ENCODE measurements around the gene NDUFS6.
"Not testable (repeated sequence)": the region's sequence is repeated elsewhere in the genome, so short reads cannot be mapped to it uniquely, and the experiment has no call there.

The NDUFS6 gene

DNA sequence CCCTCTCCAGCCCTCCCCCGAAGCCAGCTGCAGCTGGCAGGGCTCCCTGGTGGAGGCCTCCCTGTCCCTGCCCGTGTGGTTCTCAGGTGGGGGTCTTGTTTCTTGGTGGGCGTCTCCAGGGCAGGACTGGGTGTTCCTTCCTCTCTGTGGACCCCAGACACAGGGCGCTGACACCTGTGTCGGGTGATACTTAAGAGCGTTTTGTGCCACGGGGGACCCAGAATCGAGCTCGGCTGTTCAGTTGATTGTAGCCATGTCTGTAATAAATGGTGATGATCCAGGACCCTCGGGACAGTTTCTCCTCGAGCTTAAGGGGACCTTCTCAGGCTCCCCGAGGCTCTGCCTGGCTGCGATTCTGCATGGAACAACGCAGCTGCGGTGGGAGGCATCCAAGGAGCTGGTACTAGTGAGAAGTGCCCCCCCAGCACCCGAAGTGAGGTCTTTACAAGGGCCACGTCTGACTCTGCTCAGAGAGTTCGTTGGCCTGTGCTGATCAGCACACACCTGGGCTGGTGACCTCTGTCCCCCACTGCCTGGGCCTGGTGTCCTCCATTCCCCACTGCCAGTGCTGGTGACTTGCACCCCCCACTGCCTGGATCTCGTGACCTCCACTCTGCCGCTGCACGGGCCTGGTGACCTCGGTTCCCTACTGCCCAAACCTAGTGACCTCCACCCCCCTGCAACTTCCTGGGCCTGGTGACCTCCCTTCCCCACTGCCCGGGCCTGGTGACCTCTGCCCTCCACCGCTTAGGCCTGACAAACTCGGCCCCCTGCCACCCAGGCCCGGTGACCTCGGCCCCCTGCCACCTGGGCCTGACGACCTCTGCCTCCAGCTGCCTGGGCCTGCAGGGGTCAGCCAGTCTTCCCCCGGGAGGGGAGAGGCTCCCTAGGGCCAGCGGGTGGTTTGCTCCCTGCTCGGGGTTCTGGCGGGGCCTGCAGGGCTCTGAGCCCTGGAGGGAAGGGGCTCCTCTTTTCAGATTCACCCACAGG is 36.0 kb downstream of the NDUFS6 start:
- Histone ChIP-seq H3K36me3 (ENCODE audit: control insufficient read depth in 5 of 5, insufficient read depth in 5 of 5, low read length in 5 of 5) (no peaks in the 10 kb centered on the region), H3K9me3 (ENCODE audit: control insufficient read depth in 5 of 5, low read length in 5 of 5) (no peaks in the 10 kb centered on the region), H3K4me1 (ENCODE audit: control insufficient read depth in 5 of 5, insufficient read depth in 5 of 5, low read length in 5 of 5) (no peaks in the 10 kb centered on the region), H3K27me3 (ENCODE audit: control insufficient read depth in 5 of 5, insufficient read depth in 4 of 5, low read length in 5 of 5) (peaks cover 18 to 43% (median 31%) of the 10 kb centered on the region in 5 donors), H3K27ac (ENCODE audit: low read depth, low read length) (no peak overlapping the region), H3K4me3 (ENCODE audit: low read depth in 1 of 5, low read length in 5 of 5) (no peak overlapping the region), H3K9ac (ENCODE audit: low read length in 5 of 5) (no peak overlapping the region)

DNA sequence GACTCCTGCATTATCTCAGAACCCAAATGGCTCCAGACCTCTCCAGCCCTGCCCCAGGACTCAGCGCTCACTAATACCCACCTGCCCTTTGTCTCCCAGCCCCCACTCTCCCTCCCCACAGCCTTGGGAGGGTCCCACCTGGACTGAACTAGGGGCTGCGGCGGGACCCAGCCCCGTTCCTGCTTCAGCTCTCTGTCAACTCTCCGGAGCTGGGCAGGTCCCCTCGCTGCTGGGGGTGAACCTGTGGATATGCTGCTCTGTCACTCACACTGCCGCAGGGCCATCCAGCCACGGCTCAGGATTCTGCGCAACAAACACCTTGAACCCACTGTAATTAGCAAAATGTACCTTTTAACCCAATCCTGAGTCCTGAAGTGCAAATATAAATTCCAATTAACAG is 36.8 kb downstream of the NDUFS6 start:
- H3K4me3 ChIP-seq (ENCODE audit: low read depth in 1 of 5, low read length in 5 of 5), result no peak overlapping the region
- H3K27me3 ChIP-seq (ENCODE audit: control insufficient read depth in 5 of 5, insufficient read depth in 4 of 5, low read length in 5 of 5), result peaks cover 14 to 36% (median 24%) of the 10 kb centered on the region in 5 donors
- H3K9ac ChIP-seq (ENCODE audit: low read length in 5 of 5), result no peak overlapping the region
- H3K36me3 ChIP-seq (ENCODE audit: control insufficient read depth in 5 of 5, insufficient read depth in 5 of 5, low read length in 5 of 5), result no peaks in the 10 kb centered on the region
- no peaks in the 10 kb centered on the region for H3K4me1 ChIP-seq (ENCODE audit: control insufficient read depth in 5 of 5, insufficient read depth in 5 of 5, low read length in 5 of 5)
- H3K9me3 ChIP-seq (ENCODE audit: control insufficient read depth in 5 of 5, low read length in 5 of 5), result no peaks in the 10 kb centered on the region
- H3K27ac ChIP-seq (ENCODE audit: low read depth, low read length), result no peak overlapping the region

DNA sequence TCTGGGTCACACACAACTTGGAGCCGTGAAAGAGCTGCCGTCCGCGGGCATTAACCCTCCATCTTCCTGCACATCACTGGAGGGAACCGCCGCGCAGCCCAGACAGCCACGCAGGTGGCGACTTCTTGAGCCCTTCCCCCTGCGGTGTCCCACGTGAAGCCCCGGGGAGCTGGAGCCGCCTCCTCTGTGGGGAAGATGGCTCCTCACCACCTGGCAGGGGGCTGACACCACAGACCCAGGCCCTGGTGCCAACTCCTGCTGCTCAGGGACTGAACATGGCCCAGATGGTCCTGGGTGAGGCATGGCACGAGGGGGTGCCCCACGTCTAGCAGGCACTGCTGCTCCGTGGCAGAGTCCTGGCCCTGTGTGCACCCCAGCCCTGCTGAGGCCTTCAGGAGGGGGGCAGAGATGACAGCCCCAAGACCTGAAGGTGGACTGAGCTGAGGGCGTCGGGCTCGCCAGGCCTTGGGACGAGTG is 38.9 kb downstream of the NDUFS6 start:
- Histone ChIP-seq H3K9ac (ENCODE audit: low read length in 5 of 5) (no peak overlapping the region), H3K4me3 (ENCODE audit: low read depth in 1 of 5, low read length in 5 of 5) (no peak overlapping the region), H3K27me3 (ENCODE audit: control insufficient read depth in 5 of 5, insufficient read depth in 4 of 5, low read length in 5 of 5) (peaks cover 9 to 26% (median 18%) of the 10 kb centered on the region in 5 donors), H3K9me3 (ENCODE audit: control insufficient read depth in 5 of 5, low read length in 5 of 5) (no peaks in the 10 kb centered on the region), H3K36me3 (ENCODE audit: control insufficient read depth in 5 of 5, insufficient read depth in 5 of 5, low read length in 5 of 5) (no peaks in the 10 kb centered on the region), H3K27ac (ENCODE audit: low read depth, low read length) (no peak overlapping the region), H3K4me1 (ENCODE audit: control insufficient read depth in 5 of 5, insufficient read depth in 5 of 5, low read length in 5 of 5) (no peaks in the 10 kb centered on the region)

DNA sequence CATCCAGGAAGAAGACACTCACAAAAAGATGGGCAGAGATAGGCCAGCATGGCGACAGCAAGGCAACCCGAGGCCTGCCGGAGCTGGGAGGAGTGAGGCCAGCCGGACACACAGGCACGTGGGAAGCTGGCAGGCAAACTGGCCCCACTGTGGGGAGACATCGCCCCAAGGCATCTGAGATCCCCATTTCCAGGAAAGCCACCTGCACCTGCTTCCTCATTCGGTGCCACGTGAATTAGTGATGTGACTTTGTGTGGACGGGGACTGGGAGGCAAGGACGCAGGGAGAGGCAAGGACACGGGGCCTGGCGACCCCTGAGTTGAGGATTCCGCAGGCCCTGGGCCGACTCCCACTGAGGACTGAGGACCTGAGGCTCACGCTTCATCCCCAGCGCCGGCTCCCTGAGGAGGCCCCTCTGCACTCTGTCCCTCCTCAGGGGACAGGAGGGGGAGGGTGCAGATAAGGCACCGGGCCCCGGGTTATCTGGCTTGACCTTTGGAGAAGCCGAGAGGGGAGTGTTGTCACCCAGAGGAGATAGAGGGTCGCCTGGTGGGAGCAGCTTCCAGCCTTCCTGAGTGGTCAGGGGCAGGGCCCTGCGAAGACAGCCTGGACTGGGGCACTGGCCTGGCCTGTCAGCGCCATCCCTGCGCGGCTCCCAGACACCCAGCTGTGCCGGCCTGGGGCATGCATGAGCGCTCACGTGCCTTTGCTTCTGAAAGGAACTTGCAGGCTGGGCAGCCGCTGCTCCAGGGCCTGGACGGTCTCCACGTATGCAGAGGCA is 39.7 kb downstream of the NDUFS6 start:
- Histone ChIP-seq H3K9me3 (ENCODE audit: control insufficient read depth in 5 of 5, low read length in 5 of 5) (no peaks in the 10 kb centered on the region), H3K9ac (ENCODE audit: low read length in 5 of 5) (no peak overlapping the region), H3K27ac (ENCODE audit: low read depth, low read length) (no peak overlapping the region), H3K27me3 (ENCODE audit: control insufficient read depth in 5 of 5, insufficient read depth in 4 of 5, low read length in 5 of 5) (peaks cover 9 to 26% (median 18%) of the 10 kb centered on the region in 5 donors), H3K4me3 (ENCODE audit: low read depth in 1 of 5, low read length in 5 of 5) (no peak overlapping the region), H3K36me3 (ENCODE audit: control insufficient read depth in 5 of 5, insufficient read depth in 5 of 5, low read length in 5 of 5) (no peaks in the 10 kb centered on the region), H3K4me1 (ENCODE audit: control insufficient read depth in 5 of 5, insufficient read depth in 5 of 5, low read length in 5 of 5) (no peaks in the 10 kb centered on the region)

DNA sequence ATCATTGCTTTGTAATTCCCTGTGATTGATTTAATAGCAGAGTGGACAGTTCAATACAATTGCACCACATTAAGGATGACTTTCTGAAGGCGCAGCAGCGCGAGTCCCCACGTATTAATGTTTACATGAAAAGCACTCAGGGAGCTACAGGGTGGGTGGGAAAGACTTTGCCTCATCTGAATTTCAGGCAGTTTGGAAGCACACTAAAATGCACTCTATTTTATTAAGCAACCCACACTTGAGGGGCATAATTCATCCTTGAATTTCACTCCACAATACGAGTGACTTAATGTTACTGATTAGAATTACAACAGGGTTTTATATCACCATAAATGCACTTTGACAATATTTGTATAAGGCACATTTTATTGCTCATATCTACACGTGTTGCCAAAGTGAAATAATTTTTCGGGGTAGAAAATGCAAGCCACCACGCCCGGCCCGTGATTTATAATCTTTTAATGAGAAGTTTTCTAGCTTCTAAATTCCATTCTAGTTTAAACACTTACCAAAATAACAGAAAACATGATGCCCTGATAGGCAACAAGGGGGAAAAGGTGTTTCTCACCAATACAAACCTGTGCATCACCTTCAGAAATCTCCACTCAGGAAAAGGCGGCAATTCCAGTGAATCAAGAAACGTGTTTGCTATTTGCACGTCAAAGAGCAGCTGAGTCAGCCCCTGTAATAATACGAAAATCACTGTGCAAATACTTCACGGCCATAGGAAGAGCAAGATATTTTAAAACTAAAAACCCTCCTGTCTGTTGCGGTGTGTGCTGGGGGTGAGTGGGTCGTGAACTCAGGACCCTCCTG is 41.0 kb downstream of the NDUFS6 start:
- no peaks in the 10 kb centered on the region for H3K4me1 ChIP-seq (ENCODE audit: control insufficient read depth in 5 of 5, insufficient read depth in 5 of 5, low read length in 5 of 5)
- H3K36me3 ChIP-seq (ENCODE audit: control insufficient read depth in 5 of 5, insufficient read depth in 5 of 5, low read length in 5 of 5), result no peaks in the 10 kb centered on the region
- H3K4me3 ChIP-seq (ENCODE audit: low read depth in 1 of 5, low read length in 5 of 5), result no peak overlapping the region
- H3K27ac ChIP-seq (ENCODE audit: low read depth, low read length), result no peak overlapping the region
- H3K27me3 ChIP-seq (ENCODE audit: control insufficient read depth in 5 of 5, insufficient read depth in 4 of 5, low read length in 5 of 5), result peaks cover 9 to 25% (median 16%) of the 10 kb centered on the region in 5 donors
- no peak overlapping the region for H3K9ac ChIP-seq (ENCODE audit: low read length in 5 of 5)
- no peaks in the 10 kb centered on the region for H3K9me3 ChIP-seq (ENCODE audit: control insufficient read depth in 5 of 5, low read length in 5 of 5)

DNA sequence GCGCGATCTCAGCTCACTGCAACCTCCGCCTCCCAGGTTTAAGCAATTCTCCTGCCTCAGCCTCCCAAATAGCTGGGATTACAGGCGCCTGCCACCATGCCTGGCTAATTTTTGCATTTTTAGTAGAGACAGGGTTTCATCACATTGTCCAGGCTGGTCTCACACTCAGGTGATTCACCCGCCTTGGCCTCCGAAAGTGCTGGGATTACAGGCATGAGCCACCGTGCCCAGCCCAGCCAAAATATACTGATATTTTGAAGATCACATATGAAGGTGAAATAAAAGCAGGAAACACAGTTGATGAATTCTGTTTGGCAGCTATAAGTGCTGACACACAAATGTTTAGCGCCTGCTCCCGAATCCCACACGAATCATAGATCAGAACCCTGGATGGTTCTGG is 42.6 kb downstream of the NDUFS6 start:
- not testable (repeated sequence) for H3K27ac ChIP-seq (ENCODE audit: low read depth, low read length); H3K9ac ChIP-seq (ENCODE audit: low read length in 5 of 5); H3K36me3 ChIP-seq (ENCODE audit: control insufficient read depth in 5 of 5, insufficient read depth in 5 of 5, low read length in 5 of 5); H3K4me1 ChIP-seq (ENCODE audit: control insufficient read depth in 5 of 5, insufficient read depth in 5 of 5, low read length in 5 of 5); H3K9me3 ChIP-seq (ENCODE audit: control insufficient read depth in 5 of 5, low read length in 5 of 5); H3K4me3 ChIP-seq (ENCODE audit: low read depth in 1 of 5, low read length in 5 of 5)
- peaks cover 3 to 30% (median 20%) of the 10 kb centered on the region in 5 donors for H3K27me3 ChIP-seq (ENCODE audit: control insufficient read depth in 5 of 5, insufficient read depth in 4 of 5, low read length in 5 of 5)

DNA sequence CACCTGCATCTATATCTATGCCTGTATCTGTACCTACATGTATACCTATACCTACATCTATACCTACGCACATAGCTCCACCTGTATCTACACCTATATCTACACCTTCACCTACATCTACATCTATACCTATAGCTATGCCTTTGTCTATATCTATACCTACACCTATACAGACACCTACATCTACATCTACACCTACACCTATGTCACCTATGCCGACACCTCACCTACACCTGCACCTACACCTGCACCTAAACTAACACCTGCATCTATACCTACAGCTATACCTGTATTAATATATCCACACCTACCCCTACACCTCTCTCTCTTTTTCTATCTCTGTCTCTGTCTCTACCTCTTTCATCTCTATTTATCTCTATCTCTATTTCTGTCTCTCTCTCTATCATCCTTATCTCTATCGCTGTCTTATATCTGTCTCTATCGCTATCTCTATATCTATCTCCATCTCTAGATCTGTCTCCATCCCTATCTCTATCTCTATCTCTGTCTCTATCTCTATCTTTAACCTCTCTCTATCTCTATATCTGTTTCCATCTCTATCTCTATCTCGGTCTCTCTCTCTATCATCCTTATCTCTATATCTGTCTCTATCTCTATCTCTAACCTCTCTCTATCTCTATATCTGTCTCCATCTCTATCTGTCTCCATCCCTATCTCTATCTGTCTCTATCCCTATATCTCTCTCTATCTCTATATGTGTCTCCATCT is 43.7 kb downstream of the NDUFS6 start:
- Histone ChIP-seq H3K4me1 (ENCODE audit: control insufficient read depth in 5 of 5, insufficient read depth in 5 of 5, low read length in 5 of 5) (no peaks in the 10 kb centered on the region), H3K27ac (ENCODE audit: low read depth, low read length) (no peak overlapping the region), H3K4me3 (ENCODE audit: low read depth in 1 of 5, low read length in 5 of 5) (no peak overlapping the region), H3K36me3 (ENCODE audit: control insufficient read depth in 5 of 5, insufficient read depth in 5 of 5, low read length in 5 of 5) (no peaks in the 10 kb centered on the region), H3K9ac (ENCODE audit: low read length in 5 of 5) (no peak overlapping the region), H3K9me3 (ENCODE audit: control insufficient read depth in 5 of 5, low read length in 5 of 5) (no peaks in the 10 kb centered on the region), H3K27me3 (ENCODE audit: control insufficient read depth in 5 of 5, insufficient read depth in 4 of 5, low read length in 5 of 5) (peaks cover under 1 to 39% (median 27%) of the 10 kb centered on the region in 5 donors)

DNA sequence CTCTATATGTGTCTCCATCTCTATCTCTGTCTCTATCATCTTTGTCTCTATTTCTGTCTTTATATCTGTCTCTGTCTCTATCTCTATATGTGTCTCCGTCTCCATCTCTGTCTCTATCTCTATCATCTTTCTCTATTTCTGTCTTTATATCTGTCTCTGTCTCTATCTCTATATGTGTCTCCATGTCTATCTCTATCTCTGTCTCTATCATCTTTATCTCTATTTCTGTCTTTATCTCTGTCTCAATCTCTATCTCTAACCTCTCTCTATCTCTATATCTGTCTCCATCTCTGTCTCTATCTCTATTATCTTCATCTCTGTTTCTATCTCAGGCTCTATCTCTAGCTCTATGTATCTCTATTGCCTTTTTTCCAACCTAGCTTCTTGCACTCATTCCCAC is 44.5 kb downstream of the NDUFS6 start:
- H3K27me3 ChIP-seq (ENCODE audit: control insufficient read depth in 5 of 5, insufficient read depth in 4 of 5, low read length in 5 of 5), result peaks cover 7 to 40% (median 29%) of the 10 kb centered on the region in 5 donors
- H3K4me1 ChIP-seq (ENCODE audit: control insufficient read depth in 5 of 5, insufficient read depth in 5 of 5, low read length in 5 of 5), result no peaks in the 10 kb centered on the region
- no peak overlapping the region for H3K4me3 ChIP-seq (ENCODE audit: low read depth in 1 of 5, low read length in 5 of 5)
- no peak overlapping the region for H3K9ac ChIP-seq (ENCODE audit: low read length in 5 of 5)
- no peaks in the 10 kb centered on the region for H3K9me3 ChIP-seq (ENCODE audit: control insufficient read depth in 5 of 5, low read length in 5 of 5)
- no peak overlapping the region for H3K27ac ChIP-seq (ENCODE audit: low read depth, low read length)
- no peaks in the 10 kb centered on the region for H3K36me3 ChIP-seq (ENCODE audit: control insufficient read depth in 5 of 5, insufficient read depth in 5 of 5, low read length in 5 of 5)

DNA sequence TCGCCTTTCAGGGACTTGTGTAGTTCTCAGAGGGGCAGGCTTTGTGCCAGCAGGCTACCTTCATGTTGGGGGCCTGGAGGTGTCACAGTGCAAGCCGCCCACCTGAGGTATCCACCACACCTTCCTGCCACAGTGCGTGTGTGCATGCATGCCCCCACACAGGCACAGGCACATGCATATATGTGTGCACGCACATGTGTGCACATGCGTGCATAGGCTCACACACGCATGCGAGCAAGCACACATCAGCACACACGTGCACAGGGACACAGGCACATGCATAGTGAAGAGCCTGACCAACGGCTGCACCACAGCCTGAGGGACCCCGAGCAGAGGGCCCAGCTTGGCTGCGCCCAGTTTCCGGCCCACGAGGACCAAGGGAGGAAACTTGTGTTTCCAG is 45.4 kb downstream of the NDUFS6 start:
- Histone ChIP-seq H3K27me3 (ENCODE audit: control insufficient read depth in 5 of 5, insufficient read depth in 4 of 5, low read length in 5 of 5) (peaks cover 16 to 41% (median 36%) of the 10 kb centered on the region in 5 donors), H3K4me1 (ENCODE audit: control insufficient read depth in 5 of 5, insufficient read depth in 5 of 5, low read length in 5 of 5) (no peaks in the 10 kb centered on the region)

More for the DNA sequence above, 45.4 kb downstream of the NDUFS6 start:
- H3K9ac ChIP-seq (ENCODE audit: low read length in 5 of 5), result no peak overlapping the region
- no peak overlapping the region for H3K4me3 ChIP-seq (ENCODE audit: low read depth in 1 of 5, low read length in 5 of 5)
- no peaks in the 10 kb centered on the region for H3K36me3 ChIP-seq (ENCODE audit: control insufficient read depth in 5 of 5, insufficient read depth in 5 of 5, low read length in 5 of 5)
- no peaks in the 10 kb centered on the region for H3K9me3 ChIP-seq (ENCODE audit: control insufficient read depth in 5 of 5, low read length in 5 of 5)
- H3K27ac ChIP-seq (ENCODE audit: low read depth, low read length), result no peak overlapping the region
